Measurements from ENCODE around the gene CPEB4. TPM values are rescaled to one million over a fixed set of nuclear protein-coding genes. Genes with fewer than 3 reads are reported as not detected.

Gene CPEB4
- total and polyA plus RNA-seq, 7 donors = 6.0 to 66.2 (median 27.8) TPM

DNA sequence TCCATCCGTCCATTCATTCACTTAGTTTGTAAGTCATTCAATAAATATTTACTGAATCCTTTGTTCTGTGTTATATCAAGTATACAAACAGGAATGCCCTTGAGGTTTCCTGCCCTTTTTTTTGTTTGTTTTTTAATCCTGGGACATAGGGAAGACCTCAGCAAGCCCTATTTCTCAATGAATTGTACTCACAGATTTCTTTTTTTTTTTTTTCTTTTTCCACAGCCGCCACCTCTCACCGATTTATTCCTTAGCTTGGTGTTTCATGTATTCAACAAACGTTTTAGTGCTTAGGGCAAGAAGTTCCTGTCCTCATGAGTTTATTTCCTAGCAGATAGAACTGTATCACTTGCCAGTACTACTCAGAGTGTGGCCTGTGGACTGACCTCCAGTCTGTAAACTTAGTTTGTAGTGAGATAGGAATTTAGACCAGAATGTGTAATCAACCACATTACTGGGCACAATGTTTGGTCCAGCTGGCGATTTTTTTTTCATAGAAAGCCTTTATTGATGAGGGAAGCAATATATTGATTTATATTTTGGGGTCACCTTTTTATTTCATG is 65.5 kb downstream of the CPEB4 start:
- peaks cover 5 to 58% (median 22%) of the 10 kb centered on the region in 4 donors for H3K36me3 ChIP-seq
- TF ChIP-seq EP300 (IDR thresholded peaks at IDR 0.05) = no peak
- TF ChIP-seq, protein P1, sequence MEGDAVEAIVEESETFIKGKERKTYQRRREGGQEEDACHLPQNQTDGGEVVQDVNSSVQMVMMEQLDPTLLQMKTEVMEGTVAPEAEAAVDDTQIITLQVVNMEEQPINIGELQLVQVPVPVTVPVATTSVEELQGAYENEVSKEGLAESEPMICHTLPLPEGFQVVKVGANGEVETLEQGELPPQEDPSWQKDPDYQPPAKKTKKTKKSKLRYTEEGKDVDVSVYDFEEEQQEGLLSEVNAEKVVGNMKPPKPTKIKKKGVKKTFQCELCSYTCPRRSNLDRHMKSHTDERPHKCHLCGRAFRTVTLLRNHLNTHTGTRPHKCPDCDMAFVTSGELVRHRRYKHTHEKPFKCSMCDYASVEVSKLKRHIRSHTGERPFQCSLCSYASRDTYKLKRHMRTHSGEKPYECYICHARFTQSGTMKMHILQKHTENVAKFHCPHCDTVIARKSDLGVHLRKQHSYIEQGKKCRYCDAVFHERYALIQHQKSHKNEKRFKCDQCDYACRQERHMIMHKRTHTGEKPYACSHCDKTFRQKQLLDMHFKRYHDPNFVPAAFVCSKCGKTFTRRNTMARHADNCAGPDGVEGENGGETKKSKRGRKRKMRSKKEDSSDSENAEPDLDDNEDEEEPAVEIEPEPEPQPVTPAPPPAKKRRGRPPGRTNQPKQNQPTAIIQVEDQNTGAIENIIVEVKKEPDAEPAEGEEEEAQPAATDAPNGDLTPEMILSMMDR (IDR thresholded peaks at IDR 0.05) = no peak
- no peak for TF ChIP-seq POLR2A (IDR thresholded peaks at IDR 0.05)
- TF ChIP-seq POLR2AphosphoS5 (IDR thresholded peaks at IDR 0.05) = no peak
- no peaks in the 10 kb centered on the region for H3K27me3 ChIP-seq
- peaks cover 0 to 22% (median 15%) of the 10 kb centered on the region in 4 donors for H3K4me1 ChIP-seq
- 75 to 82% methylated on average over 5 of the region's 5 CpGs for WGBS, 2 donors
- no peak overlapping the region for H3K4me3 ChIP-seq
- intact Hi-C loops (cut with DNase I) = no loop called here
- H3K9me3 ChIP-seq = no peaks in the 10 kb centered on the region
- DNase-seq = no peak
- H3K27ac ChIP-seq = peak overlapping the region in 3 of 4 donors; percentile 74 to 85 (median 75)

DNA sequence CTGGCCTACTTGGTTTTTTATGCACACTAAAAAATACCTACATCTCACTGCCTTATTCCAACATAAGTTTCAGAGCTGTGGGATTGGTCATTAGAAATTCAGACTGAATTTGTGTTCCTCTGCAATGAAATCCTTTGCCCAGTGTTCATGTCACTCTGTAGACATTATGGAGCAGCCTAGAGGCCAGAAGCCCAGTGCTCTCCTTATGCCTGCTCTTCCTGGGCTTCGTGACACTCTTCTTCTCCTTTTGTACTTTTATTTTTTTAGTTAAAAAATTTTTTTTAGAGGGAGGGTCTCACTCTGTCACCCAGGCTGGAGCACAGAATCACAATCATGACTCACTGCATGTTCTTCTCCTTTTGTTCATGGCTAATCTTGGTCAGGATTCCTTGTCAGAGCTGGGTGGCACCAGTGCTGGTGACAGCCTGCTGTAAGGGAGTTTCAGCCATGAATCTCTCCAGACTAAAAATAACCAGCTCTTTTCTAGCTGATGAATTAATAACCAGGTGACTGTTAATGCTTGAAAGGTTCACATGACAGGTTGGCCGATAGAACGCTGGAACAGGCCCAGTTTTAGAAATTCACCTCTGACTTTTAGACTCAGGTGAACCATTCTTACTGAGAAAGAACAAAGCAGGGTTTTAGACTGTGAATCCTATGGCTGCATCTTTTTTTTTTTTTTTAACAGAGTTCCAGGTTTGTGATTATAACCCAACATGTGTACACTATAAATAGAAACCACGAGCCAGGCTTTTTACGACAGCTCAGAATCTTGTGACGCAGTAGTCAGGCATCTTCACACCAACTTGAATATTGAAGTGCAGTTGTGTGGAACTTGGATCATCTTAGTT is 66.7 kb downstream of the CPEB4 start:
- Histone ChIP-seq H3K4me3 (no peak overlapping the region), H3K27me3 (no peaks in the 10 kb centered on the region), H3K4me1 (peaks cover 0 to 22% (median 15%) of the 10 kb centered on the region in 4 donors), H3K36me3 (peaks cover 3 to 51% (median 21%) of the 10 kb centered on the region in 4 donors), H3K27ac (peak overlapping the region; percentile 62 to 85 (median 74)), H3K9me3 (no peaks in the 10 kb centered on the region)
- intact Hi-C loops (cut with DNase I) = loop anchor here (1.0 to 5.0 kb wide), 2 partner anchors 11 to 68 kb away; partner anchors contain the start of gene CPEB4
- WGBS, 2 donors = 54 to 83% methylated on average over 6 of the region's 6 CpGs
- peak; percentile 74 for DNase-seq
- TF ChIP-seq EP300 (IDR thresholded peaks at IDR 0.05) = peak; percentile 8 to 85 (median 72)
- peak in 2 of 4 donors; percentile 45 to 63 for TF ChIP-seq POLR2AphosphoS5 (IDR thresholded peaks at IDR 0.05)
- TF ChIP-seq, protein P1 (IDR thresholded peaks at IDR 0.05) = no peak
- TF ChIP-seq POLR2A (IDR thresholded peaks at IDR 0.05) = peak in 1 of 2 donors; percentile 9

DNA sequence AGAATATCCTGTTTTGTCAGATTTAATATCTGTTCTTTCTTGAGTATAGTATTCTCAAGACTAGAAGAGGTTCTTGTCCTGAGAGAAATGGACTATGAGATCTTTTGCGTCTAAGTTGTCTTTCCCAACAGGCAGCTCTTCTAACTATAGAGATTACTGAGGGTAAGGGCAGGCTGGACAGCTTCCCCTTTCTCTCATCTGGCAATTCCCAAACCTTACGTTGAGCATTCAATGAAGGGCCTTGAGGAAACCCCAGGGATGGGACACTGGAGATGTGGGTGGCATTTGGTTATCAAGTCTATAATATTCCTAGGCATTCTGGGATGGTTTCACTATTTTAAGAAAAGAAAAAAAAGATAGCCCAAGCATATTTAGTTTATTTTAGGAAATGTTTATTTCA is 72.8 kb downstream of the CPEB4 start:
- TF ChIP-seq EP300 (IDR thresholded peaks at IDR 0.05) = no peak
- TF ChIP-seq, protein P1 (IDR thresholded peaks at IDR 0.05) = no peak
- TF ChIP-seq POLR2AphosphoS5 (IDR thresholded peaks at IDR 0.05) = no peak
- TF ChIP-seq POLR2A (IDR thresholded peaks at IDR 0.05) = no peak
- Histone ChIP-seq H3K9me3 (no peaks in the 10 kb centered on the region), H3K4me1 (peaks cover 0 to 11% (median 4%) of the 10 kb centered on the region in 4 donors), H3K27me3 (no peaks in the 10 kb centered on the region), H3K4me3 (no peak overlapping the region), H3K36me3 (peaks cover 0 to 6% (median 0%) of the 10 kb centered on the region in 4 donors), H3K27ac (peak overlapping the region in 1 of 4 donors; percentile 4)
- no peak for DNase-seq
- intact Hi-C loops (cut with DNase I) = no loop called here
- WGBS, 2 donors = 70 to 96% methylated on average over 2 of the region's 2 CpGs

DNA sequence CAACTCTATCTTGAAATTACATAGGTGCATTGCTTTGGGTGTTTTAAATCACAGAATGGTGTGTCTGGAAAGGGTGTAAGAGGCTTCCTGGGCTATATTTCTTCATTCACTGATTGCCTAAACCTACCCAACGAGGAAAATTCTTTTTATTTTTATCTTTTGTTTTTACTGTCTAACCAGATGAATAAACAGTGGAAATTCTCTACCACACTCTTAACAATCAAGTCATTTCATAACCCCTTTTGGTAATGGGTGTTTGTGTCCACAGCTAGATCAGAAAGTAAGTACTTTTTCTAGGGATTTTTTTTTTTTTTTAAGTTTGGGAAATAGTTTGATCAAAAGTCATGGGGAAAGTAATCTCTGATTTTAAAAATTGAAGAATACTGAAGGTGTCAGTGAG is 73.3 kb downstream of the CPEB4 start:
- intact Hi-C loops (cut with DNase I) = no loop called here
- peak overlapping the region in 1 of 4 donors; percentile 4 for H3K27ac ChIP-seq
- 26 to 37% methylated on average over 1 of the region's 1 CpG for WGBS, 2 donors
- peaks cover 0 to 5% (median 0%) of the 10 kb centered on the region in 4 donors for H3K36me3 ChIP-seq
- H3K4me3 ChIP-seq = no peak overlapping the region
- TF ChIP-seq POLR2AphosphoS5 (IDR thresholded peaks at IDR 0.05) (no peak), EP300 (IDR thresholded peaks at IDR 0.05) (no peak), POLR2A (IDR thresholded peaks at IDR 0.05) (no peak)
- TF ChIP-seq, protein P1 (IDR thresholded peaks at IDR 0.05) = no peak
- no peaks in the 10 kb centered on the region for H3K27me3 ChIP-seq
- DNase-seq = no peak
- H3K9me3 ChIP-seq = no peaks in the 10 kb centered on the region
- H3K4me1 ChIP-seq = peaks cover 0 to 10% (median 4%) of the 10 kb centered on the region in 4 donors
